GM18499 (cell line): ENCODE measurements around the gene UPK2.
"Not testable (repeated sequence)": the region's sequence is repeated elsewhere in the genome, so short reads cannot be mapped to it uniquely, and the experiment has no call there.

Experiments used
- ATAC-seq: cut with Tn5 transposase; IDR thresholded peaks from one replicate; pipeline ENCODE4 v1.9.1; 2021; ENCODE audit warnings: moderate number of reproducible peaks; ENCODE audit not compliant: insufficient read depth, unreplicated experiment

UPK2 gene

GRCh38 chr11:118980191-118980881 is 24.2 kb downstream of the UPK2 start:
- ATAC-seq, result no peak

- not testable (repeated sequence) for ATAC-seq
Measured at GRCh38 chr11:118984337-118984736, 28.2 kb downstream of the UPK2 start.

DNA sequence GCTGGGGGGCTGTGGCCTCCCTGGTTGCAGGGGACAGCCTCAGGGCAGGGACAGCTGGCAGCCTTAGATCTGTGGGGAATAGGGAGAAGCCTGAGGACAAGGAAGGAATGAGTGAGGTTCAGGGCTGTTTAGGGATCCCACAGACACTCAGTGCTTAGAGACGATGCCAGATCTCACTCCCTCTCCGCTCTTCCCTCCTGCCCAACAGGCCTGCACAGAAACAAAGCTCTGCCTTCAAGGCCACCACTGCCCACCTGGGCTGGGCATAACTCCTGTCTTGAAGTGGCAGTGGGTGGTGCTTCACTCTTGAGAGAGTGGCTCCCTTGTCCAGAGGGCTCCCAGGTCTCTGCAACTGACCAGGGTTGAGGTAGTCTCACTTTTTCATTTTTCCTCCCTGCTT is 28.7 kb downstream of the UPK2 start:
- no peak for ATAC-seq

- ATAC-seq, result no peak
Measured at GRCh38 chr11:118988280-118988679, 32.2 kb downstream of the UPK2 start.

DNA sequence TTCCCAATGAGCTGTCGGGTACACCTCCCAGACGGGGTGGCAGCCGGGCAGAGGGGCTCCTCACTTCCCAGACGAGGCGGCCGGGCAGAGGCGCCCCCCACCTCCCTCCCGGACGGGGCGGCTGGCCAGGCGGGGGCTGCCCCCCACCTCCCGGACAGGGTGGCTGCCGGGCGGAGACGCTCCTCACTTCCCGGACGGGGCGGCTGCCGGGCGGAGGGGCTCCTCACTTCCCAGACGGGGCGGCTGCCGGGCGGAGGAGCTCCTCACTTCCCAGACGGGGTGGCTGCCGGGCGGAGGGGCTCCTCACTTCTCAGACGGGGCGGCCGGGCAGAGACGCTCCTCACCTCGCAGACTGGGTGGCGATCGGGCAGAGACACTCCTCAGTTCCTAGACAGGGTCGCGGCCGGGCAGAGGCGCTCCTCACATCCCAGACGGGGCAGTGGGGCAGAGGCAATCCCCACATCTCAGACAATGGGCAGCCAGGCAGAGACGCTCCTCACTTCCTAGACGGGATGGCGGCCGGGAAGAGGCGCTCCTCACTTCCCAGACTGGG is 35.5 kb downstream of the UPK2 start:
- ATAC-seq, result not testable (repeated sequence)

DNA sequence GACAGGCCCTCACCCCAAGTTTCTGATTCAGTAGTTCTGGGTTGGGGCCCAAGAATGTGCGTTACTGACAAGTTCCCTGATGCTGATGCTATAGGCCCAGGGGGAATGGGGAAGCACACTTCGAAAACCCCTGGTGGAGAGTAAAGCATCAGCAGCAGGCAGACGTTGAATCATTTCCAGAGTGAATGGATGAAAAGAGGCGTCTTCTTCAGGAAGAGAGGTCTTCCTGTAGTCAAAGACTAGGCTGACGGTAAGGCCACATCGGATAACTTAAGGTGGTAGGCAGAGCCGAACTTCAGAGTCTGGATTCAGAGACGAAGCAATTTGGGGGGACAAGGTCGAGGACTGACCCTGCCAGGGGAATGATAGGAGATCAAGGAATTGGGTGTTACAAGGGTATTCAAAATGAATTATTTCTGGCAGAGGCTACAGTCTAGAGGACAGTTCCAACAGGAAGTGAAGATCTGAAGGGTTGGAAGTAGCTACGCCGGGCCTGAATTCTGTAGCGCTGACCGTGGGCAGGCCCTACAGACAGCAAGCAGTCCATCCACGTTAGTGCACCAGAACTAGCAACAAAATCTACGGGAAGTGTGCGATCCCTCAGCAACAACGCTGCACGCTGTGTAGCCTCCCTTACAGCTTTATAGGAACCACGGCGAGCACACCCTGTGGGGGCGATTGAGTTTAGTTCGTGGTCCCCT is 41.0 kb downstream of the UPK2 start:
- ATAC-seq, result no peak

DNA sequence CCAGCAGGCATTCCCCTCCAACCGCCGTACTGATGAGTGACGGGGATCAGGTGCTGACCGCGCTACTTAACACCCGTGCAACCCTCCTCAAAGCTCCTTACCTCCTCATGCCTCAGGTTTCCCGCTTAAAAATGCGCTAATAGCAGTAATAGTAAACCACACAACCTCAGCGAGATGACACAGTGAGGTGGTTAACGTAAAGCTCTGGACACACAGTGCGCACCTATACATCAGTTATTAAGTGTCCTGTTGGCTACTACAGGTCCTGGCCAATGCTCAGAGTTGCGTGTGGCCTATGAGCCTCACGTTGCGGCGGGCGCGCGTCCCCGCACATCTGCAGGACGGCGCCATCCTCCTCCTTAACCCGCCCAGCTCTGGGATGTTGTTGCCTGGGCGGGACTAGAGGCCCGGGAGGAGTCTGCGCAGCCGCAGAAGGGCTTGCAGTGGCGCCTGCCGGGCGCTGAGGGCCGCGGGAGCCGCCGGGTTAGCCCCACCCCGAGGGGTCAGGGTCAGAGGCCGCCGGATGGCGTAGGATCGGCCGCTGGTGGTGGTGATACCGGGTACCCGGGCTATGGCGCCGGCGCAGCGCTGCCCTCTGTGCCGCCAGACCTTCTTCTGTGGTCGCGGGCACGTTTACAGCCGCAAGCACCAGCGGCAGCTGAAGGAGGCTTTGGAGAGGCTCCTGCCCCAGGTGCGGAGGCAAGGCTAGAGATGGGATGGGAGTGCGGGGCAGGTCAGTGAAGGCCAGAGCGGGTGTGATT is 41.7 kb downstream of the UPK2 start, which contains the start of gene CENATAC:
CENATAC (plus strand) TSS at position 512 of the 761 bp plus-strand sequence; CDS start at position 572, 60 bp downstream.
- peak; percentile 65 for ATAC-seq

DNA sequence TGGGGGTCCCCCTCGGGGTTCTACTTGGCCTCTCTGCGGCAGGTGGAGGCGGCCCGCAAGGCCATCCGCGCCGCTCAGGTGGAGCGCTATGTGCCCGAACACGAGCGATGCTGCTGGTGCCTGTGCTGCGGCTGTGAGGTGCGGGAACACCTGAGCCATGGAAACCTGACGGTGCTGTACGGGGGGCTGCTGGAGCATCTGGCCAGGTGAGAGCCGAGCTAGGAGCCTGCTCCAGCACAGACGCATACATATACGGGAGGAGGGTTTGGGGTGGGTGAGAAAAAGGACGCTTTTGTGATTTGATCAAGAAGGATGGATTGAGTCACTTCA is 42.3 kb downstream of the UPK2 start:
- ATAC-seq, result peak; percentile 8

DNA sequence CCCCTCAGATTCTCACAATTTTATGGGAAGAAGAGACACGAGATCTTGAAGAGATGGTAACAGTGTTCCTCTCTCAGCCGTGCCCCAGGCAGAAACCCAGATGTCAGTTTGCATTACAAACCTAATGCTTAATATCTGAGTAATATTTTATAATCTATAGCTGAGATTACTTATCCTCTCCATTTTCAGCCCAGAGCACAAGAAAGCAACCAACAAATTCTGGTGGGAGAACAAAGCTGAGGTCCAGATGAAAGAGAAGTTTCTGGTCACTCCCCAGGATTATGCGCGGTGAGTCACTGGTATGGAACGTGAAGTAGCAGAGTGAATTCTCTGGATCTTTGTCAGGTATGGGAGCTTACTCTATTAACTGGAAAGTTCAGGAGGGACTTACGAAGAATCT is 42.7 kb downstream of the UPK2 start:
- ATAC-seq, result no peak

- ATAC-seq, result no peak
Measured at GRCh38 chr11:119000906-119001305, 44.8 kb downstream of the UPK2 start.

DNA sequence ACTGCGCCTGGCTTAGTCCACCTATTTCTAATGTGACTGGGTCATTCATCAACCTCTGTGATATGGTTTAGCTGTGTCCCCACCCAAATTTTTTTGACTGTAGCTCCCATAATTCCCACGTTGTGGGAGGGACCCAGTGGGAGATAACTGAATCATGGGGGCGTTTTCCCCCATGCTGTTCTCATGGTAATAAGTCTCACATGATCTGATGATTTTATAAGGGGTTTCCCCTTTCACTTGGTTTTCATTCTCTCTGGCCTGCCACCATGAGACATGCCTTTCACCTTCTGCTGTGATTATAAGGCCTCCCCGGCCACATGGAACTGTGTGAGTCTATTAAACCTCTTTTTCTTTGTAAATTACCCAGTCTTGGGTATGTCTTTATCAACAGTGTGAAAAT is 50.6 kb downstream of the UPK2 start:
- ATAC-seq, result no peak
